ENCODE results near the gene EIF4E1B.

EIF4E1B gene

GRCh38 chr5:176606032-176606431 lies 24.4 kb upstream of the EIF4E1B start:
- POLR2A ChIA-PET (ENCODE audit: low non-redundant PET) = no interaction called here
- TF ChIP-seq, protein P1, sequence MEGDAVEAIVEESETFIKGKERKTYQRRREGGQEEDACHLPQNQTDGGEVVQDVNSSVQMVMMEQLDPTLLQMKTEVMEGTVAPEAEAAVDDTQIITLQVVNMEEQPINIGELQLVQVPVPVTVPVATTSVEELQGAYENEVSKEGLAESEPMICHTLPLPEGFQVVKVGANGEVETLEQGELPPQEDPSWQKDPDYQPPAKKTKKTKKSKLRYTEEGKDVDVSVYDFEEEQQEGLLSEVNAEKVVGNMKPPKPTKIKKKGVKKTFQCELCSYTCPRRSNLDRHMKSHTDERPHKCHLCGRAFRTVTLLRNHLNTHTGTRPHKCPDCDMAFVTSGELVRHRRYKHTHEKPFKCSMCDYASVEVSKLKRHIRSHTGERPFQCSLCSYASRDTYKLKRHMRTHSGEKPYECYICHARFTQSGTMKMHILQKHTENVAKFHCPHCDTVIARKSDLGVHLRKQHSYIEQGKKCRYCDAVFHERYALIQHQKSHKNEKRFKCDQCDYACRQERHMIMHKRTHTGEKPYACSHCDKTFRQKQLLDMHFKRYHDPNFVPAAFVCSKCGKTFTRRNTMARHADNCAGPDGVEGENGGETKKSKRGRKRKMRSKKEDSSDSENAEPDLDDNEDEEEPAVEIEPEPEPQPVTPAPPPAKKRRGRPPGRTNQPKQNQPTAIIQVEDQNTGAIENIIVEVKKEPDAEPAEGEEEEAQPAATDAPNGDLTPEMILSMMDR (conservative IDR thresholded peaks at IDR 0.05; ENCODE audit: low read depth) = no peak
- H3K27ac ChIP-seq = peak overlapping the region; percentile 53
- CTCF ChIA-PET = interaction anchor here (0.6 to 1.4 kb wide), 3 partner anchors 10 to 332 kb away, joined by 3 to 7 read pairs (median 4); no protein-coding TSS in a partner anchor
- DNase-seq (ENCODE audit: low spot score) = no peak

DNA sequence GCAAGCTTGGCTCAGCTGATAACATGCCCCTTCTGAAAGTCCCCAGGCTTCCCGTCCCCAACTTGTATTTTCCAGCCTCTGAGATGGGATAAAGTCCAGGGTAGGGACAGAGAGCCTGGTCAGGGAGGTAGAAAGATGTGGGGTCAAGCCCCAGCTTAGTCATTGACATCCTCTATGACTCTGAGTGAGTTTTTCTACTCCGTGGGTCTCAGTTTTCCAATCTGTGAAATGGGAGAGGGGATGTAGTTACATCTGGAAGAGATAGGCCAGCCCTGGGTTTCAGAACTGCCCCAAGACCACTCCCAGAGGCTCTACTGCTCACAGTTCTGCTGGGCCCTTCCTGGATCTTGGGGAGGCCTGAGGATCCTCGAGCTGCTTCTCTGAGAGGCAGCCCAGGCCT lies 23.6 kb upstream of the EIF4E1B start:
- POLR2A ChIA-PET (ENCODE audit: low non-redundant PET) = no interaction called here
- CTCF ChIA-PET = interaction anchor here (1.3 to 1.4 kb wide), 2 partner anchors 10 to 28 kb away, joined by 4 to 7 read pairs; no protein-coding TSS in a partner anchor
- TF ChIP-seq, protein P1 (conservative IDR thresholded peaks at IDR 0.05; ENCODE audit: low read depth) = no peak
- peak overlapping the region; percentile 53 for H3K27ac ChIP-seq
- no peak for DNase-seq (ENCODE audit: low spot score)

GRCh38 chr5:176608142-176608705 lies 22.3 kb upstream of the EIF4E1B start:
- ChIA-PET CTCF (interaction anchor here (1.0 kb wide), 1 partner anchor 161 kb away, joined by 3 read pairs; no protein-coding TSS in a partner anchor), POLR2A (ENCODE audit: low non-redundant PET) (no interaction called here)
- H3K27ac ChIP-seq = peak overlapping the region; percentile 13
- TF ChIP-seq, protein P1 (conservative IDR thresholded peaks at IDR 0.05; ENCODE audit: low read depth) = no peak
- DNase-seq (ENCODE audit: low spot score) = no peak

GRCh38 chr5:176608937-176609723 lies 21.3 kb upstream of the EIF4E1B start:
- DNase-seq (ENCODE audit: low spot score) = no peak
- POLR2A ChIA-PET (ENCODE audit: low non-redundant PET) = no interaction called here
- TF ChIP-seq, protein P1 (conservative IDR thresholded peaks at IDR 0.05; ENCODE audit: low read depth) = no peak
- peak overlapping the region; percentile 66 for H3K27ac ChIP-seq
- CTCF ChIA-PET = interaction anchor here (0.7 kb wide), 1 partner anchor 46 kb away, joined by 3 read pairs; no protein-coding TSS in a partner anchor

- peak within 1 kb of the TSS; percentile 66 for H3K27ac ChIP-seq
- CTCF ChIA-PET = interaction anchor here (0.7 kb wide), 1 partner anchor 46 kb away, joined by 3 read pairs; no protein-coding TSS in a partner anchor
- TF ChIP-seq, protein P1 (conservative IDR thresholded peaks at IDR 0.05; ENCODE audit: low read depth) = peak; percentile 69
- POLR2A ChIA-PET (ENCODE audit: low non-redundant PET) = no interaction called here
- DNase-seq (ENCODE audit: low spot score) = peak; percentile 90
Measured at GRCh38 chr5:176609724-176610434, 20.6 kb upstream of the EIF4E1B start, which contains the start of gene GPRIN1. GPRIN1 (minus strand) TSS chr5:176610156; CDS start chr5:176599834, 10,322 bp downstream.

GRCh38 chr5:176610435-176610773 lies 20.1 kb upstream of the EIF4E1B start:
- ChIA-PET CTCF (no interaction called here), POLR2A (ENCODE audit: low non-redundant PET) (no interaction called here)
- TF ChIP-seq, protein P1 (conservative IDR thresholded peaks at IDR 0.05; ENCODE audit: low read depth) = peak; percentile 21; the same call in 1 of the 2 replicates
- H3K27ac ChIP-seq = peak overlapping the region; percentile 66
- no peak for DNase-seq (ENCODE audit: low spot score)
